Measurements from ENCODE around the gene CTSO. TPM values are rescaled to one million over a fixed set of nuclear protein-coding genes. Genes with fewer than 3 reads are reported as not detected.

The CTSO gene
- total and polyA plus RNA-seq, 7 experiments from 2014 or later = 5.3 to 31.7 (median 13.7) TPM

DNA sequence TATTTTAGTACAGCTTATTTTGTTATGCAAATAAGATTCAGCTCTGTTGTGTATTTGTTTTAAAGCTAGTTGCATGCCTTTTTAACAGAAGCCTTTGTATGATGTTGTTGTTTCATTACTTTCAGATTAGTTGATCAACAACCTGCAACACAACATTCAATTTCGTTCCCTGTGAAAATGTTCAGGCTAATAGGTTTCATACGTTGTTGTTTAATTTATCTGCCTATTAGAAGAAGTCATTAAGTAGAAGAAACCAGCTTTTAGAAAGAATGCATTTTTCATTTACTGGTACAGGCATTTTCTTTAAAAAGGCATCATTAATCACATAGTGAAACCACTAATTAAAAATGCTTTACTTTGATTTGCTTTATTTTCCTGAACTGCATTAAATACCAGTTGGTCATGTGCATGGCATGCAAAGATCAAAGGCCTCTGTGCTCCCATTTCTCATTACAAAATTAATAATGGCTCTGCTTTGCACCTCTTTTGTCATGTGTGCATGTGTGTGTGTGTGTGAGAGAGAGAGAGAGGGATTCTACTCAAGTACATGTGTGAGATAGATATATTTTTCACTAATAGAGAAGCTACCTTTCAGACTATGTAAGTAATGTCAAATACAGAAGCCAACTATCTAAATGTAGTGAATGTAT lies 29.2 kb upstream of the CTSO start:
- Mint-ChIP-seq H3K36me3 (no peaks in the 10 kb centered on the region), H3K4me1 (no peaks in the 10 kb centered on the region), H3K4me3 (no peak overlapping the region), H3K27me3 (peaks cover 0 to 11% (median 3%) of the 10 kb centered on the region in 5 donors), H3K27ac (no peak overlapping the region), H3K9me3 (peaks cover 0 to 25% (median 5%) of the 10 kb centered on the region in 11 donors)
- H3K27me3 ChIP-seq (ENCODE audit: control insufficient read depth in 2 of 2, insufficient read depth in 2 of 2, low read length in 2 of 2) = no peaks in the 10 kb centered on the region
- POLR2A ChIA-PET = no interaction called here
- intact Hi-C loops (cut with micrococcal nuclease) = no loop called here
- H3K4me3 ChIP-seq (ENCODE audit: low read length) = no peak overlapping the region
- H3K27ac ChIP-seq (ENCODE audit: low read depth, low read length) = no peak overlapping the region
- H3K4me1 ChIP-seq (ENCODE audit: control insufficient read depth in 2 of 2, insufficient read depth in 2 of 2, low read length in 2 of 2) = no peaks in the 10 kb centered on the region
- H3K9me3 ChIP-seq (ENCODE audit: control insufficient read depth in 2 of 3, low read length in 3 of 3) = no peaks in the 10 kb centered on the region
- H3K36me3 ChIP-seq (ENCODE audit: control insufficient read depth in 2 of 3, insufficient read depth in 3 of 3, low read length in 3 of 3) = no peaks in the 10 kb centered on the region
- CTCF ChIA-PET = no interaction called here
- no peak for DNase-seq
- ATAC-seq = no peak

DNA sequence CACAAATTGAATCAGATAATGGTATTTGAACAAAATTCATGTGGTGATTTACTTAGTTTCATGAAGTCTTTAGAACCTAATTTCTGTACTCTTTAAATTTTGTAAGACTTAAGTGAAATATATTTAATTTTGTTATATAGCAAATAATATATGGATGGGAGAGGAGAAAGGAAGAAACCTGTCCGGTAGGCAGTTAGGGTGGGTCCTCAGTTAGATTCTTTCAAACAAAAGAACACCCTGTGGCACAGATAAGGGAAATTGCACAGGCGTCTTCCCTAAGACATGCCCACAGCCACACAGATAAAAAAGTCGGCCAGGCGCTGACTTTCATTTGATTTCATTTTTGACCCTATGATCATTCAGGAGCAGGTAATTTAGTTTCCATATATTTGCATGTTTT lies 25.1 kb upstream of the CTSO start:
- ATAC-seq (no peak), DNase-seq (no peak)
- CTCF ChIA-PET = no interaction called here
- Histone ChIP-seq H3K36me3 (ENCODE audit: control insufficient read depth in 2 of 3, insufficient read depth in 3 of 3, low read length in 3 of 3) (no peaks in the 10 kb centered on the region), H3K4me1 (ENCODE audit: control insufficient read depth in 2 of 2, insufficient read depth in 2 of 2, low read length in 2 of 2) (no peaks in the 10 kb centered on the region), H3K27ac (ENCODE audit: low read depth, low read length) (no peak overlapping the region), H3K9me3 (ENCODE audit: control insufficient read depth in 2 of 3, low read length in 3 of 3) (no peaks in the 10 kb centered on the region), H3K4me3 (ENCODE audit: low read length) (no peak overlapping the region), H3K27me3 (ENCODE audit: control insufficient read depth in 2 of 2, insufficient read depth in 2 of 2, low read length in 2 of 2) (no peaks in the 10 kb centered on the region)
- Mint-ChIP-seq H3K27ac (no peak overlapping the region), H3K36me3 (no peaks in the 10 kb centered on the region), H3K4me3 (no peak overlapping the region), H3K4me1 (peaks cover 0 to 8% (median 0%) of the 10 kb centered on the region in 7 donors), H3K27me3 (peaks cover 5 to 24% (median 14%) of the 10 kb centered on the region in 5 donors), H3K9me3 (peaks cover 0 to 30% (median 5%) of the 10 kb centered on the region in 11 donors)
- POLR2A ChIA-PET = no interaction called here
- intact Hi-C loops (cut with micrococcal nuclease) = no loop called here

DNA sequence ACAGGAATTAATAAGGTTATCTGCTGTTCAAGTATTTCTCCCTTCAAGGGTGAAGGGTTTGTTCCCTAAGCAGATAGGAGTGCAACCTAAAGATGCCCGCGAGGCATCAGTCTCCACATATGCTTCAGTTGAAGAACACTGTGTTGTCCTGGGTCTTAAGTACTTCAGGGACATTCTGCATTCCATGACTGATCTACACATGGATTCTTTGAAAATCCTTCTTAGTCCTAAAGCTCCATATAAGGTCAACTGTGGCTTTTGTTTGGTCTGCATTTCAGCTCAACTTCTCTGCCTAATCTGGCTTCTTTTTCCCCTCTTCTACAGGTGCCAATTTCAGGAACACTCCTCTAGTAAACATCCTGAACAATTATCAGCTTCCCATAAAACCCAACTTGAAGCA lies 21.8 kb upstream of the CTSO start:
- Mint-ChIP-seq H3K4me3 (no peak overlapping the region), H3K27ac (no peak overlapping the region), H3K27me3 (peaks cover 2 to 26% (median 16%) of the 10 kb centered on the region in 5 donors), H3K36me3 (no peaks in the 10 kb centered on the region), H3K9me3 (peaks cover 0 to 30% (median 5%) of the 10 kb centered on the region in 11 donors), H3K4me1 (peaks cover 0 to 8% (median 0%) of the 10 kb centered on the region in 7 donors)
- Histone ChIP-seq H3K27me3 (ENCODE audit: control insufficient read depth in 2 of 2, insufficient read depth in 2 of 2, low read length in 2 of 2) (no peaks in the 10 kb centered on the region), H3K27ac (ENCODE audit: low read depth, low read length) (no peak overlapping the region), H3K4me3 (ENCODE audit: low read length) (no peak overlapping the region), H3K36me3 (ENCODE audit: control insufficient read depth in 2 of 3, insufficient read depth in 3 of 3, low read length in 3 of 3) (no peaks in the 10 kb centered on the region), H3K9me3 (ENCODE audit: control insufficient read depth in 2 of 3, low read length in 3 of 3) (no peaks in the 10 kb centered on the region), H3K4me1 (ENCODE audit: control insufficient read depth in 2 of 2, insufficient read depth in 2 of 2, low read length in 2 of 2) (no peaks in the 10 kb centered on the region)
- intact Hi-C loops (cut with micrococcal nuclease) = no loop called here
- ChIA-PET CTCF (no interaction called here), POLR2A (no interaction called here)
- DNase-seq (no peak), ATAC-seq (no peak)

DNA sequence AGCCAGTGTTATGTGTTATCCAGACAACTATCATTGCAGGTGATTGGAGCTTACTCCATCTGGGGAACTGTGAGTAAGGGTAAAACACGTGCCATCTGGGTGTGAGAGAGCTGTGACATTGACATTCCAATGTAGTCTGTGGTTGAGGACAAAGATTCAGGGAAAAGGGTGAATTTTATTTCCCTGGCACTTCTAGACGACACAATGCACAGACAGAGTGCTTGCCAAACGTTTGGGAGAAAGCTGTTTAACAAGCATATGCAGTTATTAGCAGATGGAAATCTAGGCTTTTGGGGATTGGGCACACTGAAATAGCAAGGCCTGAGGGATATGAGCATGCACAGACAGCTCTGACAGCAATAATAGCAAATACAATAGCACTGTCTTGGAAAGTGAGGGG lies 21.3 kb upstream of the CTSO start:
- no peaks in the 10 kb centered on the region for H3K36me3 Mint-ChIP-seq
- CTCF ChIA-PET = no interaction called here
- intact Hi-C loops (cut with micrococcal nuclease) = no loop called here

DNA sequence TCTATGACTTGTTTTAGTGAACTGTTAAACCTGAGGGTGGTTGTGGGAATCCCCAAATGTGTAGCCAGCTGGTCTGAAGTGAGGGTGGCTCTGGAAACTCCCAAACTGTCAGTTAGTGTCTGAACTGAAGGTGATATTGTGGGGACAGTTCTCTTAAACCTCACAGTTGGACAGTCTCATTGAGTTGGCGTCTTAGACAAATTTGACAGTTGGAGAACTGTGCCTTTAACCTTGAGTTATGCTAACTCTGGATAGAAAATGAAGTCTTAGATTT lies 20.7 kb upstream of the CTSO start:
- Histone ChIP-seq H3K27me3 (ENCODE audit: control insufficient read depth in 2 of 2, insufficient read depth in 2 of 2, low read length in 2 of 2) (no peaks in the 10 kb centered on the region), H3K27ac (ENCODE audit: low read depth, low read length) (no peak overlapping the region), H3K36me3 (ENCODE audit: control insufficient read depth in 2 of 3, insufficient read depth in 3 of 3, low read length in 3 of 3) (no peaks in the 10 kb centered on the region), H3K4me1 (ENCODE audit: control insufficient read depth in 2 of 2, insufficient read depth in 2 of 2, low read length in 2 of 2) (no peaks in the 10 kb centered on the region), H3K9me3 (ENCODE audit: control insufficient read depth in 2 of 3, low read length in 3 of 3) (no peaks in the 10 kb centered on the region), H3K4me3 (ENCODE audit: low read length) (no peak overlapping the region)
- ATAC-seq (no peak), DNase-seq (no peak)
- CTCF ChIA-PET = no interaction called here
- intact Hi-C loops (cut with micrococcal nuclease) = no loop called here
- Mint-ChIP-seq H3K27me3 (peaks cover 2 to 26% (median 21%) of the 10 kb centered on the region in 5 donors), H3K4me1 (peaks cover 0 to 8% (median 0%) of the 10 kb centered on the region in 7 donors), H3K36me3 (no peaks in the 10 kb centered on the region), H3K4me3 (peak overlapping the region in 1 of 10 donors; percentile 28), H3K27ac (peak overlapping the region in 1 of 9 donors; percentile 49), H3K9me3 (peaks cover 0 to 19% (median 5%) of the 10 kb centered on the region in 11 donors)
- POLR2A ChIA-PET = no interaction called here

More for the DNA sequence above, 21.3 kb upstream of the CTSO start:
- no peak overlapping the region for H3K27ac Mint-ChIP-seq
- DNase-seq (no peak), ATAC-seq (no peak)
- Histone ChIP-seq H3K9me3 (ENCODE audit: control insufficient read depth in 2 of 3, low read length in 3 of 3) (no peaks in the 10 kb centered on the region), H3K36me3 (ENCODE audit: control insufficient read depth in 2 of 3, insufficient read depth in 3 of 3, low read length in 3 of 3) (no peaks in the 10 kb centered on the region), H3K27ac (ENCODE audit: low read depth, low read length) (no peak overlapping the region), H3K27me3 (ENCODE audit: control insufficient read depth in 2 of 2, insufficient read depth in 2 of 2, low read length in 2 of 2) (no peaks in the 10 kb centered on the region), H3K4me1 (ENCODE audit: control insufficient read depth in 2 of 2, insufficient read depth in 2 of 2, low read length in 2 of 2) (no peaks in the 10 kb centered on the region), H3K4me3 (ENCODE audit: low read length) (no peak overlapping the region)
- H3K4me3 Mint-ChIP-seq = no peak overlapping the region
- H3K4me1 Mint-ChIP-seq = peaks cover 0 to 8% (median 0%) of the 10 kb centered on the region in 7 donors
- POLR2A ChIA-PET = no interaction called here
- H3K9me3 Mint-ChIP-seq = peaks cover 0 to 25% (median 5%) of the 10 kb centered on the region in 11 donors
- peaks cover 2 to 22% (median 16%) of the 10 kb centered on the region in 5 donors for H3K27me3 Mint-ChIP-seq

DNA sequence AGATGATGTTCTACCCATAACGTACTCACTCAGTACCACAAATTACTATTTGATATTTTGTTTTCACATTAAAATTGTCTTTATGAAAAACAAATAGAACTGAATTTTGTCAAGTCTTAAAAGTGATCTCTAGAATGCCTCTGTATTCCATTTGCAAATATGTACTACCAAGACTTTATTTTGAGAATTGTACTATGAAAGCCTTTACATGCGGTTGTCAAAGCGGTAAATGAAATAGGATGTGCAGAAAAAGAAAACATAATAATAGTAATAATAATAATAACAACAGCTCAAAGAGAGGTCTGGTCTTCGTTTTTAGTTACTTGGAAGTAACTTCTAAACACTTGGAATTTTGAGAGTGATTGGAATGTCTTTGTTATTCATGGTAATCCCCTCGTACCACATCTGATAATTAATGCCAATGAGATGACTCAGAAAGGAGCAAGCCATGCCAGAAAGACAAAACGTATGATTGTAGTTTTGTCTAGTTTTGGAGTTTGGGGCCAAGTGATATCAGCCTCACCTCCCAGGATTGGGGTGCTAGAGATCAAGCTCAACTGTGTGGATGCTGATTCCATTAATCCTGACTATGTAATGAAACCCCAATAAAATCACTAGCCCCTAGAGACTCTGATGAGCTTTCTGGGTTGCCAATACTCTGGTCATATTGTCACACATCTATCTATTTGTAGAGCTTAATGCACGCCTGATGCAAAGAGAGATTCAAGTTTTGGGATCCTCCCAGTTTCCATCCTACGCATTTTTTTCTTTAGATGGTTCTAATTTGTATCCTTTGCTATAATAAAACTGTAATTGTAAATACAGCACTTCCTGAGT lies 20.2 kb upstream of the CTSO start:
- ChIA-PET CTCF (no interaction called here), POLR2A (no interaction called here)
- no peak for DNase-seq
- intact Hi-C loops (cut with micrococcal nuclease) = no loop called here
- no peaks in the 10 kb centered on the region for H3K27me3 ChIP-seq (ENCODE audit: control insufficient read depth in 2 of 2, insufficient read depth in 2 of 2, low read length in 2 of 2)
- H3K4me1 ChIP-seq (ENCODE audit: control insufficient read depth in 2 of 2, insufficient read depth in 2 of 2, low read length in 2 of 2) = no peaks in the 10 kb centered on the region
- H3K27me3 Mint-ChIP-seq = peaks cover 2 to 28% (median 23%) of the 10 kb centered on the region in 5 donors
- peak overlapping the region in 1 of 10 donors; percentile 28 for H3K4me3 Mint-ChIP-seq
- ATAC-seq = no peak
- peaks cover 0 to 13% (median under 1%) of the 10 kb centered on the region in 11 donors for H3K9me3 Mint-ChIP-seq
- H3K4me1 Mint-ChIP-seq = peaks cover 0 to 8% (median 0%) of the 10 kb centered on the region in 7 donors
- no peak overlapping the region for H3K27ac Mint-ChIP-seq
- no peaks in the 10 kb centered on the region for H3K36me3 Mint-ChIP-seq
- no peak overlapping the region for H3K4me3 ChIP-seq (ENCODE audit: low read length)
- no peaks in the 10 kb centered on the region for H3K9me3 ChIP-seq (ENCODE audit: control insufficient read depth in 2 of 3, low read length in 3 of 3)
- no peaks in the 10 kb centered on the region for H3K36me3 ChIP-seq (ENCODE audit: control insufficient read depth in 2 of 3, insufficient read depth in 3 of 3, low read length in 3 of 3)
- H3K27ac ChIP-seq (ENCODE audit: low read depth, low read length) = no peak overlapping the region

Data from naive thymus-derived CD4-positive, alpha-beta T cell (primary cell).